Activated naive CD8-positive, alpha-beta T cell treated with anti-CD3 and anti-CD28 coated beads, Interleukin-2, amount 50 U/mL, for 24 hours (primary cell): ENCODE measurements around the gene ANXA7.

Experiments used
- ATAC-seq: fragments of 150-1000 bp; cut with Tn5 transposase; one replicate; pipeline ENCODE4 v1.10.0; 2021
- DNase-seq: peaks from one replicate; pipeline ENCODE4 v3.0.0; 2021
- H3K27ac Mint-ChIP-seq: one replicate; pipeline ENCODE4 v1.8.0; 2021; ENCODE audit warnings: mild to moderate bottlenecking, mixed read lengths
- H3K27me3 Mint-ChIP-seq: one replicate; pipeline ENCODE4 v1.8.0; 2021; ENCODE audit warnings: mixed read lengths
- H3K36me3 Mint-ChIP-seq: one replicate; pipeline ENCODE4 v1.8.0; 2021; ENCODE audit warnings: low read depth, mixed read lengths
- H3K4me1 Mint-ChIP-seq: one replicate; pipeline ENCODE4 v1.8.0; 2021; ENCODE audit warnings: mixed read lengths
- H3K4me3 Mint-ChIP-seq: one replicate; pipeline ENCODE4 v1.8.0; 2021; ENCODE audit warnings: mild to moderate bottlenecking, moderate library complexity, mixed read lengths
- H3K9me3 Mint-ChIP-seq: one replicate; pipeline ENCODE4 v1.8.0; 2021; ENCODE audit warnings: mixed read lengths

ANXA7 gene

GRCh38 chr10:73413528-73414229 lies at the start of gene ANXA7:
Gene ANXA7 (minus strand): TSS chr10:73414058. CDS start chr10:73400856, 13,202 bp downstream.
- H3K9me3 Mint-ChIP-seq = no peaks in the 10 kb centered on the region
- H3K36me3 Mint-ChIP-seq = peaks cover 25% of the 10 kb centered on the region
- H3K27me3 Mint-ChIP-seq = peaks cover 7% of the 10 kb centered on the region
- peak within 1 kb of the TSS; percentile 97 for H3K27ac Mint-ChIP-seq
- H3K4me3 Mint-ChIP-seq = peak within 1 kb of the TSS; percentile 95
- peaks cover 59% of the 10 kb centered on the region for H3K4me1 Mint-ChIP-seq
- ATAC-seq = peak; percentile 97
- DNase-seq = peak; percentile 98

GRCh38 chr10:73460897-73461296 lies 47.0 kb upstream of the ANXA7 start:
- DNase-seq = no peak
- no peaks in the 10 kb centered on the region for H3K4me1 Mint-ChIP-seq
- no peaks in the 10 kb centered on the region for H3K9me3 Mint-ChIP-seq
- peaks cover 21% of the 10 kb centered on the region for H3K36me3 Mint-ChIP-seq
- no peak overlapping the region for H3K27ac Mint-ChIP-seq
- ATAC-seq = no peak
- no peaks in the 10 kb centered on the region for H3K27me3 Mint-ChIP-seq
- no peak overlapping the region for H3K4me3 Mint-ChIP-seq

- no peak overlapping the region for H3K27ac Mint-ChIP-seq
- H3K27me3 Mint-ChIP-seq = no peaks in the 10 kb centered on the region
- H3K4me3 Mint-ChIP-seq = no peak overlapping the region
- DNase-seq (no peak), ATAC-seq (no peak)
- H3K36me3 Mint-ChIP-seq = peaks cover 16% of the 10 kb centered on the region
- H3K4me1 Mint-ChIP-seq = no peaks in the 10 kb centered on the region
- no peaks in the 10 kb centered on the region for H3K9me3 Mint-ChIP-seq
Observed at GRCh38 chr10:73459683-73460314, 45.9 kb upstream of the ANXA7 start.

- Mint-ChIP-seq H3K4me3 (no peak overlapping the region), H3K9me3 (no peaks in the 10 kb centered on the region), H3K27me3 (no peaks in the 10 kb centered on the region), H3K36me3 (peaks cover 17% of the 10 kb centered on the region), H3K27ac (no peak overlapping the region), H3K4me1 (no peaks in the 10 kb centered on the region)
- DNase-seq = no peak
- ATAC-seq = no peak
Observed at GRCh38 chr10:73456187-73456890, 42.5 kb upstream of the ANXA7 start.

- Mint-ChIP-seq H3K27me3 (no peaks in the 10 kb centered on the region), H3K36me3 (peaks cover 7% of the 10 kb centered on the region), H3K27ac (no peak overlapping the region), H3K4me1 (no peaks in the 10 kb centered on the region), H3K4me3 (no peak overlapping the region), H3K9me3 (no peaks in the 10 kb centered on the region)
- no peak for ATAC-seq
- no peak for DNase-seq
Observed at GRCh38 chr10:73449113-73449512, 35.3 kb upstream of the ANXA7 start.

- Mint-ChIP-seq H3K4me1 (no peaks in the 10 kb centered on the region), H3K36me3 (peaks cover 5% of the 10 kb centered on the region), H3K9me3 (no peaks in the 10 kb centered on the region), H3K4me3 (no peak overlapping the region), H3K27ac (no peak overlapping the region), H3K27me3 (no peaks in the 10 kb centered on the region)
- ATAC-seq = no peak
- DNase-seq = no peak
Observed at GRCh38 chr10:73448384-73448783, 34.5 kb upstream of the ANXA7 start.

GRCh38 chr10:73446926-73447325 lies 33.1 kb upstream of the ANXA7 start:
- Mint-ChIP-seq H3K36me3 (peaks cover 4% of the 10 kb centered on the region), H3K4me3 (no peak overlapping the region), H3K4me1 (no peaks in the 10 kb centered on the region), H3K27ac (no peak overlapping the region), H3K27me3 (no peaks in the 10 kb centered on the region), H3K9me3 (no peaks in the 10 kb centered on the region)
- DNase-seq (no peak), ATAC-seq (no peak)

- no peaks in the 10 kb centered on the region for H3K9me3 Mint-ChIP-seq
- H3K4me3 Mint-ChIP-seq = no peak overlapping the region
- H3K36me3 Mint-ChIP-seq = peaks cover 6% of the 10 kb centered on the region
- ATAC-seq = no peak
- H3K27ac Mint-ChIP-seq = no peak overlapping the region
- H3K27me3 Mint-ChIP-seq = no peaks in the 10 kb centered on the region
- peaks cover 7% of the 10 kb centered on the region for H3K4me1 Mint-ChIP-seq
- DNase-seq = no peak
Observed at GRCh38 chr10:73444457-73444856, 30.6 kb upstream of the ANXA7 start.

- Mint-ChIP-seq H3K27me3 (no peaks in the 10 kb centered on the region), H3K9me3 (no peaks in the 10 kb centered on the region), H3K36me3 (peaks cover 11% of the 10 kb centered on the region), H3K27ac (peak overlapping the region; percentile 17), H3K4me3 (no peak overlapping the region), H3K4me1 (peaks cover 10% of the 10 kb centered on the region)
- ATAC-seq (peak; percentile 52), DNase-seq (no peak)
Observed at GRCh38 chr10:73439605-73440312, 25.9 kb upstream of the ANXA7 start.

GRCh38 chr10:73439055-73439454 lies 25.2 kb upstream of the ANXA7 start:
- peaks cover 11% of the 10 kb centered on the region for H3K36me3 Mint-ChIP-seq
- no peaks in the 10 kb centered on the region for H3K9me3 Mint-ChIP-seq
- no peak overlapping the region for H3K27ac Mint-ChIP-seq
- H3K4me3 Mint-ChIP-seq = no peak overlapping the region
- DNase-seq = no peak
- no peak for ATAC-seq
- peaks cover 10% of the 10 kb centered on the region for H3K4me1 Mint-ChIP-seq
- H3K27me3 Mint-ChIP-seq = no peaks in the 10 kb centered on the region

GRCh38 chr10:73433538-73433867 lies 19.6 kb upstream of the ANXA7 start, which contains the start of gene MSS51:
Gene MSS51 (minus strand): TSS chr10:73433561. CDS start chr10:73428284, 5,277 bp downstream.
- H3K27me3 Mint-ChIP-seq = no peaks in the 10 kb centered on the region
- peaks cover 8% of the 10 kb centered on the region for H3K4me1 Mint-ChIP-seq
- ATAC-seq (no peak), DNase-seq (no peak)
- peaks cover 13% of the 10 kb centered on the region for H3K36me3 Mint-ChIP-seq
- H3K4me3 Mint-ChIP-seq = no peak within 1 kb of the TSS
- H3K27ac Mint-ChIP-seq = no peak within 1 kb of the TSS
- no peaks in the 10 kb centered on the region for H3K9me3 Mint-ChIP-seq

GRCh38 chr10:73432646-73433537 lies 19.0 kb upstream of the ANXA7 start:
- Mint-ChIP-seq H3K4me3 (no peak overlapping the region), H3K36me3 (peaks cover 13% of the 10 kb centered on the region), H3K27me3 (no peaks in the 10 kb centered on the region), H3K9me3 (no peaks in the 10 kb centered on the region), H3K27ac (no peak overlapping the region), H3K4me1 (peaks cover 8% of the 10 kb centered on the region)
- DNase-seq (no peak), ATAC-seq (no peak)

GRCh38 chr10:73426318-73426717 lies 12.5 kb upstream of the ANXA7 start:
- H3K36me3 Mint-ChIP-seq = peaks cover 36% of the 10 kb centered on the region
- no peaks in the 10 kb centered on the region for H3K27me3 Mint-ChIP-seq
- no peaks in the 10 kb centered on the region for H3K9me3 Mint-ChIP-seq
- H3K27ac Mint-ChIP-seq = peak overlapping the region; percentile 7
- DNase-seq (no peak), ATAC-seq (no peak)
- H3K4me1 Mint-ChIP-seq = peaks cover 13% of the 10 kb centered on the region
- no peak overlapping the region for H3K4me3 Mint-ChIP-seq

- peaks cover 31% of the 10 kb centered on the region for H3K36me3 Mint-ChIP-seq
- H3K4me1 Mint-ChIP-seq = peaks cover 13% of the 10 kb centered on the region
- DNase-seq (no peak), ATAC-seq (no peak)
- H3K9me3 Mint-ChIP-seq = no peaks in the 10 kb centered on the region
- H3K27ac Mint-ChIP-seq = peak overlapping the region; percentile 12
- no peaks in the 10 kb centered on the region for H3K27me3 Mint-ChIP-seq
- no peak overlapping the region for H3K4me3 Mint-ChIP-seq
Observed at GRCh38 chr10:73424478-73424877, 10.6 kb upstream of the ANXA7 start.
